NCI-H146 treated with DMSO at 0.1 percent for 48 hours (cell line): ENCODE data around the gene TTR.

Experiments
- DNase-seq: peaks from one replicate; lab custom pipeline; 2025; ENCODE audit not compliant: unreplicated experiment; lab: John Stamatoyannopoulos, UW

The TTR gene

DNA sequence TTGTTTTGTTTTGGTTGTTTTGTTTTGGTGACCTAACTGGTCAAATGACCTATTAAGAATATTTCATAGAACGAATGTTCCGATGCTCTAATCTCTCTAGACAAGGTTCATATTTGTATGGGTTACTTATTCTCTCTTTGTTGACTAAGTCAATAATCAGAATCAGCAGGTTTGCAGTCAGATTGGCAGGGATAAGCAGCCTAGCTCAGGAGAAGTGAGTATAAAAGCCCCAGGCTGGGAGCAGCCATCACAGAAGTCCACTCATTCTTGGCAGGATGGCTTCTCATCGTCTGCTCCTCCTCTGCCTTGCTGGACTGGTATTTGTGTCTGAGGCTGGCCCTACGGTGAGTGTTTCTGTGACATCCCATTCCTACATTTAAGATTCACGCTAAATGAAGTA lies at the start of gene TTR:
Gene TTR, plus strand, starts transcription at position 250 of the 400 bp plus-strand sequence. Its CDS starts 26 bp downstream, at position 276.
- no peak for DNase-seq

DNA sequence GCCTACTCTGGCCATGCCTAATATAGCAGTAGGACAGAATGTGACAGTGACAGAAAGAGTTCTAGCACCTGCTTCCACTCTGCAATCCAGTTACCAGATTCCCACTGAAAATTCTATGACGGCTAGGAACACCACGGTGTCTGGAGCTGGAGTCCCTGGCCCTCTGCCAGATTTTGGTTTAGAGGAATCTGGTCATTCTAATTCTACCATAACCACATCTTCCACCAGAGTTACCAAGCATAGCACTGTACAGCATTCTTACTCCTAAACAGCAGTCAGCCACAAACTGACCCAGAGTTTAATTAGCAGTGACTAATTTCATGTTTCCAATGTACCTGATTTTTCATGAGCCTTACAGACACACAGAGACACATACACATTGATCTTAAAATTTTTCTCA lies 45.2 kb upstream of the TTR start:
- no peak for DNase-seq

DNA sequence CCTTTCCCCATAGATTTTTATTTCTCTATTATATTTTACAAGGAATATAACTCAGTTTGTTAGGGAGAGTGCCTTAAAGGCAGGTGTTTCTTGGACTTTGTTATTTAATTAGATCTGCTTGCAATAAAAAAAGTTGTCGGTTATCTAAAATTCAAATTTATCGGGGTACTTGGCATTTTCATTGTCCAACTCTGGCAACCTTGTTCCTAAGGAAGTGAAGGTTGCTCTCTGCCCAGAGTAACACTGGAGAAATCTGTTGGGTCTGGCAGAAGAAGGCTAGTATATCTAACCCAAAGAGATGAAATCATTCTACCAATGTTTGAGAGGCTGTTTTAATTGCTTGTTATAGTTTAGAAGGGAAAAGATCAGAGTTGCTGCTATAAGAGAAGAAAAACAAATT lies 42.8 kb upstream of the TTR start:
- no peak for DNase-seq

DNA sequence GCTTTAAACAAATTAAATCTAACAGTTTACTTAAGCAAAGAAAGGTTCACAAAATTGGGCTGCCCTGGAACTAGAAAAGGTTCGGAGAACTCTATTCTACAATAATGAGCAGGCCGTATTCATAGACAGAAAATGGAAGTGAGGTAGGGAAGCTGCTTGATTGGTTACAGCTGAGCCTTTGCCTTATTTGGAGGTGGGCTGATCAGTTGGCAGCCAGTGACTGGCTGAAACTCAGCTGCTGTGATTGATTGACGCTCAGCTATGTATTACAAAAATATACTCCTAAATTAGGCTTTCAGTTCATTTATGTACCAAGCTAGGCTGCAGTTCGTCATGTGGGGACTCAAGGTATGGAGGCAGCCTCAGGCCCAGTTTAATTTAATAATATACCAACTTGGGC lies 42.3 kb upstream of the TTR start:
- no peak for DNase-seq

DNA sequence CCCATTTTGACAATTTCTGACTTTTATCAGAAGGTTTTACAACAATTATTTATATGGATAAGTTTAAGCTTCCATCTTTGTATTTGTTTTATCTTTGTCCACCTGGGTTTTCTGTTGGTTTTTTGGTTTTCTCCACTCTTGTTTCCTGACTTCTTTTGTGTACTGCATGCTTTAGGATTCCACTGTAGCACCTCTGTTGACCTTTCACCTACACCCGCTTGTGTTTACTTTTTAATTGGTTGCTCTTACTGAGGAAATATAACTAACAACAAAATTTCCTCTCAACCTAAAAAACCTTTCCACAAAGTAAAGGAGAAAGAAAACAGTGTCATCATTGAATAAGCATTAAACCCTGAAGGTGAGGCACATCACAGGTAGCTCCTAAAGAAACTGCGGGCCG lies 39.8 kb upstream of the TTR start:
- DNase-seq = no peak

DNA sequence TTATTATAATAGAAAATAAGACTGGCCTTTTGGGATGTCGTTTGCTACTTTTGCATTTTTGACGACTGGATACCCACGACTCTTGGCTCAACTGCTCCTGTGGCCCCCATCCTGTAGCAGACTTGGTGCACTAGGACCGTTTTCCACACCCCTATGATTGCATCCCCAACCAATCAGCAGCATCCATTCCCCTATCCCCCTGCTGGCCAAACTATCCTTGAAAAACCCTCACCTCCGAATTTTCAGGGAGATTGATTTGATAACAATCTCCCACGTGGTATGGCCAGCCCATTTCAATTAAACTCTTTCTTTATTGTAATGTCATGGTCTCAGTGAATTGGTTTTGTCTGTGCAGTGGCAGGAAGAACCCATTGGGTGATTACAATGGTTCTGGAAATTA lies 37.9 kb upstream of the TTR start:
- DNase-seq = no peak

DNA sequence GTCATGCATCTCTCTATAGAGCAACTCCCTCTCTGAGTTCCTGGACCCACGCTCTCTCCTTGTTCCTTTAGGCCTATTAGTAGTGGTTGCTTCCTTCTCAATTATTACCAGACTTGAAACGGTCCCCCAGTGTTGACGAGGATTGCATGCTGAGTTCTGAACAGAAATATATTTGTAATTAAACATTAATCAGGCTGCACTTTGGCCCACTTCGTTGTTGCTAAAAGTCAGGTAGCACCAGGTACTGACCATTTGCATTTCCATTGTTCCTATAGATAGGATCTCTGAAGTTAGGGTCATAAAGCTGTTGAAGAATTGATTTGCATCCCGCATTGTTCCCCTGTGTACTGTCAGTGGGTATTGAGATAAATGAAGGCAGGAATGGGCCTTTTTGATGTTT lies 36.9 kb upstream of the TTR start:
- no peak for DNase-seq

DNA sequence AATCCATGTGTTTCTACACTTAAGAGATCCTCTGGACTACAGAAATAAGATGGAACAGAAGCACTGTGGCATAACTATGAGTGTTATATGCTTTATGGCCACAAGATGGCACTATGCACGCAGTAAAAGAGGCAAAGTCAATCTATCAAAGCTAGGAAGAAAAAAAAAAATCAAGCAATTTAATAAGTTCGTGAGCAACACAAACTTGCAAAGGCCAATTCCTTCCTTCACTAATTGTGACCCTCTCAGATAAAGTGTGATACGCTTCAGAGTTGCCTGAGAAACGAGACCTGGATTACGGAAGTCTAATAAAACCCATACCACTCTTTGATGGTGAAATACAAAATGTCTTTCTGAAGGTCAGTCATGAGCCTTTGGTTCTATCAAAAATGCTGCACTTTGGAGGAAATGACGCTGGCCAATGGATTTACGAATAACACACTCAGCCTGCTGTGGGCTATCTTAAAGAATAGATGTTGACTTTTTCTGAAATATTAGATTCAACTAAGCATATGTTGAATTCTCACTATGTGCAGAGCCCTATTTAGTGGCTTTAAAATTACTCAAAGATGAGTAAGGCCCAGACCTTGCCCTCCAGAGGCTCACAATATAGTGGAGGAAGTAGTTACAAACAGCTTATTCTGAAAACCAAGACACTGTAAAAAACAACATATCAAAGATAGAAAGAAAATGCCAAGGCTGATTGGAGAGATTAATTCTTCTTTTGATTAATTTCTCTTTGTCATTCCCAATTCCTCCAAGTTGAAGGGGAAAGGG lies 35.5 kb upstream of the TTR start:
- peak; percentile 80 for DNase-seq

DNA sequence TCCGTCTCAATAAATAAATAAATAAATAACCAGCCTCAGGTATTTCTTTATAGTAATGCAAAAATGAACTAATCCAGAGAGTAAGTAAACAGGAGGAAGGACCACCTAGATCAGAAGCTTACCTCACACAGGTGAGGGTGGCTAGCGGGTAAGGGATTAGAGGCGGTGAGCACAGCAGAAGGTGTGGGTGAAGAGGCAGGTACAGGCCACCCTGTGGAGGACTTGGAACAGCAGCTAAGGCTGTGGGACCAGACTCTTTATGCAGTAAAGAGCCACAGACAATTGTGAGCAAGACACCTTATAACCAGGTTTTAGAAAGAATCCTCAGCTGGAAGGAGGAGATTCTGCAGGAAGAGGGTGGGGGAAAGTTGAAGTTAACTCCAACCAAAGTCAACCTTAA lies 34.2 kb upstream of the TTR start:
- no peak for DNase-seq

DNA sequence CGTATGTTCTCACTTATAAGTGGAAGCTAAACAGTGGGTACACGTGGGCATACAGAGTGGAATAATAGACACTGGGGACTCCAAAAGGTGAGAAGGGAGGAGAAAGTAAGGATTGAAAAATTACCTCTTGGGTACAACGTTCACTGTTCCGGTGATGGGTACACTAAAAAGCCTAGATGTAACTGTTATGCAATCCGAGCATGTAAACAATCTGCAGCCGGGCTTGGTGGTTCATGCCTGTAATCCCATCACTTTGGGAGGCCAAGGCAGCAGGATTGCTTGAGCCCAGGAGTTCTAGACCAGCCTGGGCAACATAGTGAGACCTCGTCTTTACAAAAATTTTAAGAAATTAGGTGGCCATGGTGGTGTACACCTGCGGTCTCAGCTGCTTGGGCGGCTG lies 33.1 kb upstream of the TTR start:
- DNase-seq = no peak

DNA sequence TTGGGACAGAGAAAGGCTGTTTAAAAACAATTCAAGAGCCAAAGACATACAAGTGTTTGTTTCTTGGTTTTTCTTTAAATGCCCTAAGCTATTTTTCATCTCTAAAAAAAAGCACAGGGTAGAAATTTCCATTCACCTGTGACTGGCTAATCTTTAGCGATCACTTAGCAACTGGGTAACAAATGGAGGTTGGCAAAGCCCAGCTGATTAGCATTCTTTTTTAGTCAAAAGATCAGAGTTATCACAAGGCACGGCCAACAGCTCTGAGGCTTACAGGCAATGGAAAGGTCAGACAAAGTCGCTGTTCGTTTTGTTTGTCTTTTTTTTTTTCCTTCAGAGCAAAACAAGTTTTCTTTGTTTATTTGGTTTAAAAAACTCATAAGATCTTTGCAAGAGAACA lies 29.0 kb upstream of the TTR start:
- no peak for DNase-seq

DNA sequence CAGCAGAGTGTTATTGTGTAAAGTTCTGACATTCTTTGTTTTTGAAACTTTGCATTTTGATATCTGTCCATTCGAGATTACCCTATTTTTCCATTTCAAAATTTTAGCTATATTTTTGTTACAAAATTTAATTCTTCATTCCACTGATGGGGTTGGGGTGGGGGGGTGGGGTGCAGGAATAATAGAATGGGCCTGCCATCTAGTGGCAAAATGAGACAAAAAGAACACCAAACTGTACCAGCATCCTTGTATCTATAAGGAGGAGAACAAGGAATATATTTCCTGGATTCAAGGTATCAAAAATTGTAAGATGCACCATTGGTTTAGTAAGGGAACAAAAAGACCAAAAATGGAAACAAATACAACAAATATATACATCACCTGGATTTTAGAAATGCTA lies 27.9 kb upstream of the TTR start:
- DNase-seq = no peak

DNA sequence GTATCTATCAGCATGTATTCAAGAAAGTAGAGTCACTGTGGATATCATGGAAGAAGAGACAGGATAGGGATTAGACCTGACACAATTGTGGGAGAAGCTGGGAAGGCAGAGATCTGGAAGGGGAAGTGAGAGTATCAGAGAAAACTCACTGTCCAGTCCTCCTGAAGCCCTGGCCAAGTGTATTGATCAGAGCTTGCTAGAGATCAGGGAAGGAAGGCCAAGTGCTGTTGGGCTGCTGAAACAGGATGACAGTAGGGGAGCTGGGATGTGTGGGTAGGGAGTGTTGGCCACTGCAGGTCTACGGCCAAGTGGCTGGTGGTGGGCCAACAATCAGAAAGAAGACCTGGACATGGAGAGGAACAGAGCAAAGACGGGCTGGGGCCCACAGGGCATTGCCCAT lies 26.3 kb upstream of the TTR start:
- no peak for DNase-seq

DNA sequence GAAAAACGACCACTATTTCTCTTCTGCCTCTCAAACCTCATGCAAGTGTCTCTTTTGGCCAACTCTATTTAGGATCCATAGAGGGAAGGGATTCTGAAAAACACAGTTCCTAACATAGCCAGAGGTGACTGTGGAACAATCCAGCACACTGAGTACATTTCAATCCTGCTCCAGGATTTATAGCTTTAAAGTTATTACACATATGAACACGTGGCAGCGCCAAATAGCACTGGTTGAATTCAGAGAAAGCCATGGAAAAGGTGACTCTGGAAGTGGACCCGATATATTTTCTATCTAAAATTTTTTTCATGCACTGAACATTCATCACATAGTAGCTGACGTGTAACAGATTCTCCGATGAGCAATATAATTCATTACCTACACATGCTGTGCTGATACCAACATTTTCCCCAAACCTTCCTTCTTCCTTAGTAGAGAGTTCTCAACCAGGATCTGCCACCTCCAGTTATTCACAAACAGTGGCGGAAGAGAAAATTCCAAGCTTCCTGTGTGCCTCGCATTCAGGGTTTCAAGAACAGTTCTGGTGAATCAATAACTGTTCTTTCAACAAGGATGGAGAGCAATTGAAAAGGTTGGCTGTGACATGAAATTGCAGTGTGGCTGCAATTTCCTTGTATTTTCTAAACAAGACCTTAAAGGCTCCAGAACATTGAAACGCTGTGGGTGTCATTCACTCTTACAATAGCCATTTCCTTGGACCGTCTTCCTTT lies 25.7 kb upstream of the TTR start:
- DNase-seq = no peak

DNA sequence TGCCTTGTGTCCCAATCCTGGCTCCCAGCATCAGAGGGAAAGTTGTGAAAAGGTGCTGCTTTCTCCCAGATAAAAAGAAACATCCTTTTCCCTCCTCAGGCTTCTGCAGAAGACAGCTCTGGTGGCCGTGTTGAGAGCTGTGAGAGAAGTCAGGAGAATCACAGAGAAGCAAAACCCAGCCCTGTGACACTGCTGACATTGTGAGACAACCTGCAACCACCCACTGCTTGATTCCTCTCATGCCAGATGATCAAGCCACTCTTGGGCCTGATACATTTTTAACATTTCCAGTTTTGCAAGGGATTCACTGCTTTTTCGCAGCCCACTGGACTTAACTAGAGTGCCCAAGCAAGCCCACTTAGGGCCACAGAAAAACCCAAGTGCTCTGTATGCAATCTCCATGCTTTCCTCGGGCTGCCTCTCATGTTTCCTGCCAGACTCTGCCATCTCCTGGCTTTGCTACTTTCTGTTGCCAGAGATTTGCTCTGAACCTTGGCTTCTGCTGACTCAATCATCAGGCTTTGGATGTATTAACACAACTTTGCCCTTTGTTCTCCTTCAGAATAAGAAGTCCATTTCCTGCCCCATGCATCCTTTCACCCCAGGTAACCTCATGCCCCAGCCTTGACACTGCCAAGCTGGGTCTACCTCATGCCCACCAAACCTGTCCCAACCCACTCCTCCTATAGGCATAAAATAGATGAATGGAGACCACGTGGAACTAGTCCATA lies 24.9 kb upstream of the TTR start:
- DNase-seq = no peak

DNA sequence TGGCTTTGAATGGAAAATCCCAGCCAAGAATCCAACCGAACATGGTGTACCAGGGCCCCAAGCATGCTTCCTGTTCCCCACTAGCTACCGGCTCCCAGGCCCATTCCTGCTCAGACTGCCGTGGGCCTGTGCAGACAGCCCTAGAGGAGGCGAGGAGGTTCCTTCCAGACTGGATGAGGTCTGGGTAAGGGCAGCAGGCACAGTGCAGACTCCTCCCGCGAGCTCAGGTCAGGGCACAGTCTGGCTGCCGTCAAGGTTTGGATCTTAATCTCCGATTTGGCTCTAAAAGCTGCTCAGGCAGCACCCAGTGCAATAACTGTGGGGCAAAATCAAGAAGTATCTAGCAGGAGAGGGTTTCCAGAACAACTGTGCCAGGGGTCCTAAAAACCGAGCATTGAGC lies 19.3 kb upstream of the TTR start:
- no peak for DNase-seq

DNA sequence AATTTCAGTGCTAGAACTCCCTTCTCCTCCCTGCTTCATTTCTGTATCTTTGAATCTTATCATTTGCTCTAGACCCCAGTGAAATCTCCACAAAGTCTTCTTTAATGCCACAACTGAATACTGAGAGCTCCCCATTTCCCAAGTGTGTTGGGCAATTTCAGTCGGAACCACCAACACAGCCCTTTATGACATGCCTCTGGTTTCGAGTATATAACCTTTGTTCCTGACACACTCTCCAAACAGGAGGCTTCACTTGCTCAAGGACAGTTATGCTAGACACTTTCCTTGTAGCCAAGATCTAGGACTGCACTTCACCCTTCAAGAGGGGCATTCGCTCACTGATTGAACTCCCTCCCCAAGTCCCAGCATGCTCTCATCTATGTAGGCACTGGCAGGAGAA lies 18.6 kb upstream of the TTR start:
- DNase-seq = no peak

DNA sequence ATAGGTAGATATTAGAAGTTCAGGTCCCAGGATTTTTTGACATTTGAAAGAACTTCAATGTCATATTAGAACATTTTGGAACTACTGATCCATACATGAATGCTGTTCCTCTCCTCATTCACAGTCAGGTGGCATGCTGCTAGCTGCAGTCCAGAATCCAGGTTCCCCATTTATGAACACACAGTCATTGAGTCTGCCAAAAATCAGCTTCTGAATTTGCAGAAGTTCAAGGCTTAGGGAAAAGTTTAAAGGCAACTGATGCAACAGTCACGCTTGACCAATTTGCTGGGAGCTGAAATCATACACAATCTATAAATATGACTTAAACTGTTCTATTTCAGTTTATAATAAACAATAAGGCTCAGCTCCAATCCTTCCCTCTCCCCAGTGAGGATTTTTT lies 17.3 kb upstream of the TTR start:
- DNase-seq = no peak

DNA sequence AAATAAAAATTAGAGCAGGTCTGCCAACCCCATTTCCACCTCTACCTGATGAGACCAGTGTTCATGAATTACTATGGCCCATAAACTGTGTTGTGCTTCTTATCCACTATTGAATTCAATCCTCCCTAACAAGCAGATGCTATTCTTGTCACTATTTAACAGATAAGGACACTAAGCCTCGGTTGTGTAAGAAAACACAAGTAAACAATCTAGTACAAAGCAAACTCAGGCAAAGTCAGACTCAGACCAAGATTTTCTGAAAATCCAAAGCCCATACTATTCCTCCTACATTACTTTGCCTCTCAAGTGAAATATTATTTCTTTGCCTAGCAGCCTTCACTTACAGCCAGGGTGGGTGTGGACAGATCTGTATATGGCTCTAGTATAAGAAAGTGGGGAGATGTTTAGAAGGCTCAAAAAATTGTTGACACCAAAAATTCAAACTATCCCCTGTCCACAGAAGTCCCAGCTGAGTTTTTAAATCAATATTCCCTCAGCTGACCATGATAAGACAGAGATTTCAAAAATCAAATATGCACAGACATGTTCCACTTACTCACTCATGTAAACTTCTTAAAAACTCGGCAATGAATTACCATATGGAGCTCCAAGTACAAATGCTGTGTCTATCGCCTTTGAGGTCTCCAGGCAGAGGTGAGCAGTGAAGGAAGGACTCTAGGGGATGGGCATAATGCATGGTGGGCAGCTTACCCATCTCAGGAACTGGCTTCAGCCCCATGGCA lies 16.0 kb upstream of the TTR start:
- no peak for DNase-seq

DNA sequence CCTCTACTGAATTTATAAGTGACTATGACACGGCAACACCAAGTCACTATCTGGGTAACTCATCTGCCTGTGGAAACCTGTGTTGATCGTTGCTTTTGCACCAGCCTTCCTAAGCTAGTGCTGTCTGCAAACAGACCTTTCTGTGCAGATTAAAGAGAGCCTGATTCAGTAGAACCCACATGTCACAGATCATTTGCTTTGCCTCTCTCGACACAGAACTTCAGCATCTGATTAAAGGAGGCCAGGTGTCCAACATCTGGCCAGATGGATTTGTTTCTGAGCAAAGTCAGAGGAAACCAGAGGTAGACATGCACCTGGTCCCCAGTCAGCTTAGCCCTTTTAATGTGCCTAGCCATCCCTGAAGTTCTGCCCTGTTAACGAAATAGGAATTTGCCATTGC lies 15.0 kb upstream of the TTR start:
- no peak for DNase-seq

DNA sequence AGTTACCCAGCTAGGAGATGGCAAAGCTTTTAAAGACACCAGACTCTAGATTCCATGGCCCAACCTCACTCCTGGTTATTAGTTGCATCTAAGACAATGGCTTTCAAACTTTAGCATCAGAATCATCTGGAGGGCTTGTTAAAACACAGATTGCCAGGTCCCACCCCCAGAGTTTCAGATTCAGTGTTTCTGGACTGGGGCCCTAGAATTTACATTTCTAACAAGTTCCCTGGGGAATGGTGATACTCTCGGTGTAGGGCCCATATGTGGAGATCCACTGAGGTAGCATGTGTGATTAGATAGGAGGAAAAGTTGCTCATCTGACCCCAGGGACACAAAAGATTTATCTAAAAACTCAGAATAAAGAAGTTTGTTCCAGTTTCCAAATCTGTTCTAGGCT lies 14.5 kb upstream of the TTR start:
- DNase-seq = no peak
